Loucy (cell line): ENCODE data around the gene GEMIN8.
A peak's percentile ranks its signal among the peaks of the same experiment; 100 is the strongest.

Source experiments
- H2AFZ ChIP-seq: fragments of 200-600 bp; sonication (generic); 2 replicates; pipeline ENCODE4 v1.6.0; 2016; ENCODE audit warnings: antibody characterized with exemption, mild to moderate bottlenecking, low read length, moderate library complexity
- H3F3A ChIP-seq: fragments of 200-600 bp; 2 replicates; pipeline ENCODE4 v1.6.0; 2016; ENCODE audit warnings: antibody characterized with exemption, low read depth, mild to moderate bottlenecking
- H3K27me3 ChIP-seq: fragments of 200-600 bp; sonication (generic); 2 replicates; pipeline ENCODE4 v1.6.1; 2014; ENCODE audit warnings: low read length, mild to moderate bottlenecking; ENCODE audit not compliant: insufficient read depth, poor library complexity, severe bottlenecking
- H3K36me3 ChIP-seq: fragments of 200-600 bp; sonication (generic); 2 replicates; pipeline ENCODE4 v1.6.1; 2016; ENCODE audit warnings: low read length; ENCODE audit not compliant: insufficient read depth
- H3K4me1 ChIP-seq: fragments of 200-600 bp; sonication (generic); 2 replicates; pipeline ENCODE4 v1.5.1; 2014; ENCODE audit warnings: low read length, mild to moderate bottlenecking; ENCODE audit not compliant: insufficient read depth, poor library complexity, severe bottlenecking
- H3K4me2 ChIP-seq: fragments of 200-600 bp; sonication (generic); 2 replicates; pipeline ENCODE4 v1.6.0; 2014; ENCODE audit warnings: antibody characterized with exemption, low read length, low read depth, mild to moderate bottlenecking; ENCODE audit not compliant: poor library complexity, severe bottlenecking
- H3K4me3 ChIP-seq: fragments of 200-600 bp; sonication (generic); 2 replicates; pipeline ENCODE4 v1.5.1; 2014; ENCODE audit warnings: low read length, mild to moderate bottlenecking, mixed read lengths; ENCODE audit not compliant: poor library complexity, severe bottlenecking
- H3K79me2 ChIP-seq: fragments of 200-600 bp; sonication (generic); 2 replicates; pipeline ENCODE4 v1.6.1; 2014; ENCODE audit warnings: low read length; ENCODE audit not compliant: insufficient read depth
- H3K9ac ChIP-seq: fragments of 200-600 bp; sonication (generic); 2 replicates; pipeline ENCODE4 v1.6.0; 2014; ENCODE audit warnings: mild to moderate bottlenecking, low read depth, low read length, moderate library complexity; ENCODE audit not compliant: poor library complexity, severe bottlenecking
- H3K9me2 ChIP-seq: fragments of 200-600 bp; sonication (generic); replicated peaks from 2 replicates; pipeline ENCODE4 v1.6.1; 2016; ENCODE audit warnings: low read depth, low read length, mixed read lengths
- H3K9me3 ChIP-seq: fragments of 200-600 bp; sonication (generic); 2 replicates; pipeline ENCODE4 v1.6.1; 2014; ENCODE audit warnings: mild to moderate bottlenecking, antibody characterized with exemption, low read length, low read depth; ENCODE audit not compliant: insufficient read depth
- H4K20me1 ChIP-seq: fragments of 200-600 bp; sonication (generic); 2 replicates; pipeline ENCODE4 v1.6.0; 2014; ENCODE audit warnings: antibody characterized with exemption, low read length, mild to moderate bottlenecking; ENCODE audit not compliant: insufficient read depth, poor library complexity, severe bottlenecking
- CTCF ChIP-seq: fragments of 200-600 bp; sonication (generic); conservative IDR thresholded peaks from 2 replicates; pipeline ENCODE4 v1.5.1; 2014; ENCODE audit warnings: mild to moderate bottlenecking, antibody characterized with exemption, low read length
- EZH2phosphoT487 ChIP-seq: fragments of 200-600 bp; IDR thresholded peaks from 2 replicates; pipeline ENCODE4 v1.6.1; 2018; ENCODE audit warnings: antibody characterized with exemption, mild to moderate bottlenecking, moderate library complexity, borderline replicate concordance

Gene GEMIN8

DNA sequence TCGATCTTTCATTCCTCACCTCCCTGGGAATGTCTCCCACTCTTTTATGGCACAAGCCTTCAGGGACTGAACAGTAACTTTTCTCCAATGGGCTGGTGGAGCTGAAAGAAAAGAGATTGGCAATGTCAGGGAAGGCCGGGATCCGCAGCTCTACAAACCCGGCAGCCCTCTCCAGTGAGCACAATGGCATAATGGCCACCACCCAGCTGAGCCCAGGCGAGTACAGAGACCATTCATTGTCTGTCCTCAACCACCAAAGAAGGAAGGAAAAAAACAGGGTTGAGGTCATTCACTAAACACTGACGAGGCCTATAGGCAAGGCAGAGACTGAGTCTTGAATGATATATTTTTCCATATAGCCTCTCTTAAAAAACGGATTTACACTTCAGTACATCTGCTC, 3.6 kb downstream of the GEMIN8 start:
- no peak overlapping the region for H2AFZ ChIP-seq
- H3K4me2 ChIP-seq: peak overlapping the region; percentile 37
- H3K9me3 ChIP-seq: no peaks in the 10 kb centered on the region
- no peaks in the 10 kb centered on the region for H3K27me3 ChIP-seq
- no peaks in the 10 kb centered on the region for H3K9me2 ChIP-seq
- H3K4me1 ChIP-seq: peaks cover 10% of the 10 kb centered on the region
- H4K20me1 ChIP-seq: no peaks in the 10 kb centered on the region
- H3K9ac ChIP-seq: no peak overlapping the region
- no peak overlapping the region for H3K4me3 ChIP-seq
- peaks cover 30% of the 10 kb centered on the region for H3K79me2 ChIP-seq
- H3K36me3 ChIP-seq: no peaks in the 10 kb centered on the region
- no peak for TF ChIP-seq CTCF
- TF ChIP-seq EZH2phosphoT487: no peak
- H3F3A ChIP-seq: no peaks in the 10 kb centered on the region

GRCh38 chrX:14022019-14022418, 7.7 kb downstream of the GEMIN8 start:
- H3F3A ChIP-seq: no peaks in the 10 kb centered on the region
- H3K79me2 ChIP-seq: peaks cover 7% of the 10 kb centered on the region; the same call in 1 of the 2 replicates
- H2AFZ ChIP-seq: no peak overlapping the region
- no peaks in the 10 kb centered on the region for H3K9me3 ChIP-seq
- peaks cover 2% of the 10 kb centered on the region for H3K4me1 ChIP-seq
- H3K4me3 ChIP-seq: no peak overlapping the region
- H3K9me2 ChIP-seq: no peaks in the 10 kb centered on the region
- no peak overlapping the region for H3K9ac ChIP-seq
- H3K27me3 ChIP-seq: no peaks in the 10 kb centered on the region
- TF ChIP-seq EZH2phosphoT487 (no peak), CTCF (no peak)
- no peak overlapping the region for H3K4me2 ChIP-seq
- no peaks in the 10 kb centered on the region; the same call in 1 of the 2 replicates for H3K36me3 ChIP-seq
- H4K20me1 ChIP-seq: no peaks in the 10 kb centered on the region

DNA sequence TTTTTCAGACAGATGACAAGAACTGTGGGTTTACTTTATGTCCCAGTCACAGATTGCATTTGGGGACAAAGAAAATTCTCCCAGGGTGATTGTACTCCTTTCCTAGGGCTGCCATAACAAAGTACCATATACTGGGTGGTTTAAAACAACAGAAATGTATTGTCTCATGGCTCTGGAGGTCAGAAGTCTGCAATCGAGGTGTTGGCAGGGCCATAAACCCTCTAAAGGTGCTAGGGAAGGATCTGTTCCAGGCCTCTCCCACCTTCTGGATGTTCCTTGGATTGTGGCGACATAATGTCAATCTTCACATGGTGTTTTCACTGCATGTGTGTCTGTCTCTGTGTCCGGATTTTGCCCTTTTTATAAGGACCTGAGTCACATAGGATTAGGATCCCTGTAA, 12.3 kb downstream of the GEMIN8 start:
- Histone ChIP-seq H3F3A (no peaks in the 10 kb centered on the region), H3K4me3 (no peak overlapping the region), H3K79me2 (no peaks in the 10 kb centered on the region), H3K27me3 (no peaks in the 10 kb centered on the region), H3K9me2 (no peaks in the 10 kb centered on the region), H2AFZ (no peak overlapping the region), H4K20me1 (no peaks in the 10 kb centered on the region), H3K9me3 (no peaks in the 10 kb centered on the region), H3K4me2 (no peak overlapping the region), H3K4me1 (peaks cover 6% of the 10 kb centered on the region), H3K9ac (no peak overlapping the region), H3K36me3 (no peaks in the 10 kb centered on the region; the same call in 1 of the 2 replicates)
- TF ChIP-seq CTCF (no peak), EZH2phosphoT487 (no peak)
